Right forelimb (tissue), 1 donor: ENCODE data around the gene LRRIQ4.

Source experiments
- DNase-seq: peaks from one replicate; pipeline ENCODE4 v3.0.0-alpha.2; 2018

The LRRIQ4 gene

GRCh38 chr3:169811631-169812331 is 889 bp upstream of the LRRIQ4 start:
- no peak for DNase-seq

DNA sequence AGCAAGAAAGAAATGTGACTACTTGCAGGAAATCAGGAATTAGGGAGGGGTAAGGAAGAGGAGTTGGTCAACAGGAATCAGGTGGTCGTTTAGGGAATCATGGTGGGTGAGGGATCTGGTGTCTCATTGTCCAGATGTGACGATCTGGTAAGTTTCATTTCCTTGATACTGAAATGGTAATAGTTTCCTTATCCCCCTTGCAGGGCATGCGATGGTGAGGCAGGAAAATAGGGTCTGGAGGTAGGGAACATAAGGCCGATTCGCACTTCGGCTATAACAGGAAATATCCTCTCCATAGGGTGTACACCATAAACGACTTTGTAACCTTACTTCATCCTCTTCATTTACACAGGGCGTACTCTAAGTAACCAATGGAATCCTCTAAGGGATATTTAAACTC is 608 bp downstream of the LRRIQ4 start:
- peak; percentile 46 for DNase-seq

GRCh38 chr3:169813757-169814517 is 1.3 kb downstream of the LRRIQ4 start:
- no peak for DNase-seq

GRCh38 chr3:169815590-169816150 is 3.0 kb downstream of the LRRIQ4 start:
- no peak for DNase-seq

DNA sequence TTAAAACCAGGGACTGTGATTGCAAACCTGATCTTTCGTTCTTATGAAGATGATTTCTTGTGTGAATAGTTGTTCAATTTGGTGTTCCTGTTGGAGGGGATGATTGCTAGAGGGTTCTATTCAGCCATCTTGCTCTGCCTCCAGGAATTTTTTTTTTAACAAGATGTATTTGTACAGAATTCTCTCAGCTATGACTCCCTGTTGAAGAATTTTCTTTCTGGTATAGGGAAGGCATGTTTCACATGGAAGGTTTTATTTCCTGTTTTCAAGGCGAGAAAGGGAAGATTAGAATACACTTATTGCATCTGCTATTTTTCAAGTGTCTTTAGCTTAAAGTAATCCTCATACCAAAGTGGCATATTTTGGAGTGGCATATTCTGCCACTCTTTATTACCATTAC is 5.6 kb downstream of the LRRIQ4 start:
- DNase-seq, result no peak

GRCh38 chr3:169822091-169822490 is 9.4 kb downstream of the LRRIQ4 start:
- DNase-seq, result no peak

- DNase-seq, result no peak
These were observed 9.9 kb downstream of the LRRIQ4 start for GRCh38 chr3:169822540-169822939.

DNA sequence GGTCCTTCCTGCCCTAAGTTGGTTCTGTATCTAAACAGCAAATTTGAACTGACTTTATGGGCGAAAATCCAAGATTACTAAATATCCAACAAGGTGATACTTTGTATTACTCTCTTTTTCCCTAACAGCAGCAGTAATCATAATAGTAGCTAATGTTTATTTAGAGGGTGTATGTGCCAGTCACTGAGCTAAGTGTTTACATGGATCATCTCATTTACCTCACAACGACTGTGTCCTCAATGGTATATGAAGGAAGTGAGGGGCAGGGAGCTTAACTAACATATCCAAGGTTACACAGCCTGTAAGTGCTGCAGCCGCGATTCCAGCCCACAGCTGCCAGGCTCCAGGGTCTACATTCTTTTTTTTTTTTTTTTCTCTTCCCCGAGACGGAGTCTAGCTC is 10.3 kb downstream of the LRRIQ4 start:
- no peak for DNase-seq

DNA sequence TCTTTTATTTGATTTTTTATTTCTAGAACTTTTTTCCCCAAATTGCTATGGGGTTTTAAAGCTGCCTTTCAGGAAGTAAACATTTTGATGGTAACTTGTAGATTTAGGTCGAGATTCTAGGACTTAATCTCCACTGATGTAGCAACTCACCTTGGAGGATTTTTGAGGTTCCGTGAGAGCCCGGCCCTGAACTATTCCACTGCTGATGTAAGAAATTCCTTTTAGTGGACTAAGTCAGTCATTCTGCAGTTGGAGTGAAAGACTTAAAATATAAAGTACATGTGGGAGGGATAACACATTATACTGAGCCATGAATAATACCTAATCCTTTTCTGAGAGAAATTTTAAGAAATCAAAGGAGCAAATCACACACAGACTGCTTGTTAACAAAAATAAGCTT is 12.6 kb downstream of the LRRIQ4 start:
- DNase-seq, result no peak

- no peak for DNase-seq
These were observed 15.0 kb downstream of the LRRIQ4 start for GRCh38 chr3:169827712-169828111.

GRCh38 chr3:169835533-169835932 is 22.9 kb downstream of the LRRIQ4 start:
- DNase-seq, result no peak

GRCh38 chr3:169836078-169836941 is 23.6 kb downstream of the LRRIQ4 start:
- no peak for DNase-seq

DNA sequence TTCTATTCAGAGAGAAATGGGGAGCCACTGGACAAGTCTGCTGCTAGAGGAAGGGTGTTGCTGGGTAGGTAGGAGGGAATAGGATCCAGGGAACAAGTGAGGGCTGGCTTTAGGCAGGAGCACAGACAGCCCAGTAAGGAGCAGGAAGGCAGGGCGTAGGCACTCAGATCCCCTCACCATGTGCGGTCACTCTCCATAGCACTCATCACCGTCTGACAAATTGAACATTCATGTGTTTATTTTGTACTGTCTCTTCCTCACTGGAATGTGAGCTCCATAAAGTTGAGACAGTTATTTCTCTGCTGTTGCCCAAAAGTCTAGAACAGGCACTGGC is 24.2 kb downstream of the LRRIQ4 start:
- DNase-seq, result no peak

DNA sequence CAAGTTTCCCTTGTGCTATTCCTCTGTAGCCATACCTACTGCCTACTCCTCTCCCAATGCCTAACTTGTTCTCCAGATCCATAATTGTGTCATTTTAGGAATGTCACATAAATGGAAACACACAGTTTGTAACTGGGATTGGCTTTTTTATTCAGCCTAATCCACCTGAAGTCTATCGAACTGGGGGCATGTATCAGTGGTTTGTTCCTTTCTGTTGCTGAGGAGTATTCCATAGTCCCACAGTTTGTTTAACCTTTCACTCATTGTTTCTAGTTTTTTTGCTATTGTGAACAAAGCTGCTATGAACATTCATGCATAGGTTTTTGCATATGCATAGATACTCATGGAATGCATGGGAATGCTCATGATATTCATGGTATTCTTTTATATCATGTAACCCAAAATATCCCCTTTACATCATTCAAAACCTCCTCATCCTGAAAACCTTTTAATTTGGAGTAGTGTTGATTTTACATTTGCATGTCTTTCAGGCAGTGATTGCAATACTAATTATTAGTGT is 25.9 kb downstream of the LRRIQ4 start:
- no peak for DNase-seq

DNA sequence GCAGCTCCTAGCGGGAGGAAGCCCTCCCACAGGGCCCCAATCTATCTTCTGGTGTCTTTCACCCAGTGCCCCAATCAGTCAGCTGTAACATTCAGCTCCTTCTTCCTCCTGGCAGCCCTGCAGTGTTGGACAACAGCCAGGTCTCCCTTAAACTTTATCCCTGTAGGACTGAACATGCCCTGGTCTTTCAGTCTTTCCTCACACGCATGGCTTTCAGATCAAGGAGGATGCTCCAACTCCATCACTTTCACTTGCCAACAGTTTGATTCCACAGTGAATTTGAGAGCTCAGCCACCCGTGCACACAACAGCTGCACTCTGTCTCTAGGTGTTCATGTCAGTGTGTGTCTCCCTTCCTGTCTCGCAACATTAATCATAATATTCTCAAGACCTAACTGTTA is 28.5 kb downstream of the LRRIQ4 start:
- no peak for DNase-seq

DNA sequence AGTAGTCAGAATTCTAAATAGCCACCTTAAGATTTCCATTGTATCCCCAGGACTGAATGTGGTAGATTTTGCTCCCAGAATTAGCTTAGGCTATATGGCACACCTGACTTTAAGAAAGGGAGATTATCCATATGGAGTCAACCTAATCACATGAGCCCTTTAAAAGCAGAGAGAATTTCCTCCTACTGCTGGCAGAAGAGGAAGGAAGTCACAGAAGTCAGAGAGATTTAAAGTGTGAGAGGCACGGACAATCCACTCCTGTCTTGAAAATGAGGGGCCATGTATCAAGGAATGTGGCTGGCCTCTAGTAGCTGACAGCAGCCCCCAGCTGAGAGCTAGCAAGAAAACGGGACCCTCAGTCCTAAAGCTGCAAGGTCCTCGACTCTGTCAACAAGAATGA is 30.3 kb downstream of the LRRIQ4 start:
- DNase-seq, result no peak

- DNase-seq, result no peak
These were observed 34.0 kb downstream of the LRRIQ4 start for GRCh38 chr3:169846458-169847193.

GRCh38 chr3:169847896-169848295 is 35.2 kb downstream of the LRRIQ4 start:
- no peak for DNase-seq

DNA sequence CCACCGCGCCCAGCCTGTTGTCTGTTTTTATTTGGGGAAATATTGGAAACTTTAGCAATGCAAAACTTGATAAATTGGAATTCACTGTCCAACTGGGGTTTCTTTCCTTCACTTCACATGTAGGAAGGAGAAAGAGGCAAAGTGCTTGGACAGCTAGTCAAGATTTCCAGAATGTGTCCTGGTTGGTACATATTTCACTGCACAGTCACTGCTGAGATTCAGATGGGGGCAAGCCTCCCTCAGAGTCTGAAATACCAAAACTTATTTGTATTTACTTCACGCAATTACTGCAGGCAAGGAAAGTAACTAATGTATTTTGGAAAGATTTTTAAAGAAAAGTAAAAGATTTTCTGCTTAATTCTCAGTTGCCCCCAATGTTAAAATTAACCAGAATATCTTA is 36.1 kb downstream of the LRRIQ4 start:
- no peak for DNase-seq

DNA sequence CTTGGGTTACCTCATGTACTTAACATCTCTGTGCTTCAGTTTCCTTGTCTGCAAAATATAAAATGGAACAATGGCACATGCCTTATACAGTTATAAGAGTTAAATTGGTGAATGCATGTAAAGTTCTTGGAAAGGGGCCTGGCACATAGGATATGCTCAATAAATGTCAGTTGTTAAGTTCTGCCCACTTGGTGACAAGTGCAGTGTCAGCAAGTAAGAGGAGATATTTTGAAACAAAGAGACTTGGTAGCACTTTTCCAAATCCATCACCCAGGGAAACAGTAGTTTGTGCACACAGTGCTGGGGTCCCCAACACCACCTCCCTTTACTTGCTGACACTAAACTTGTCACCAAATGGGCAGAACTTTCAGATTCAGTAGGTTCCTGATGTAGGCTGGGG is 37.9 kb downstream of the LRRIQ4 start:
- DNase-seq, result no peak

GRCh38 chr3:169855514-169855913 is 42.8 kb downstream of the LRRIQ4 start:
- no peak for DNase-seq

- no peak for DNase-seq
These were observed 45.1 kb downstream of the LRRIQ4 start for GRCh38 chr3:169857811-169858210.
